ENCODE measurements around the gene CASZ1.

Gene CASZ1

DNA sequence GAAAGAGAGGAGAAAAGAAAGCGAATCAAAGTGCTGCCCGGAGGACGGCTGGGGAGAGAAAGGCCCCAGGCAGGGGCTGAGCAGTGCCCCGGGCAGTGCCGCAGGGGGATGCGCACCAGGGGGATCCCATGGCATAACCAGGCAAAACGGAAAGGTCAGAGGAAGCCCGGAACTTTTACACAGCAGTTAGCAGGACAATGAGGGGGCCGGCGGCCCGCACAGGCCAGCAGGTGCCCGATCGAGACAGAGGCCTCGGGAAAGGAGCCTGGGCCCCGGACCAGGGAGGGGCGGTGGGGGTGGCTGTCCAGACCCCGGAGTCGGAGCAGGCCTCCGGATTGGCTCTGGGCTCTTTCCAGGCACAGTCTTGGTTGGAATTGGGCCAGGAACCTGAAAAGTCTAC lies 86.8 kb downstream of the CASZ1 start:
- Mint-ChIP-seq H3K4me1 (peaks cover 33% of the 10 kb centered on the region), H3K36me3 (ENCODE audit: low read depth) (peaks cover 3% of the 10 kb centered on the region), H3K9me3 (no peaks in the 10 kb centered on the region), H3K4me3 (peak overlapping the region in 1 of 3 experiments; percentile 38), H3K27ac (no peak overlapping the region), H3K27me3 (ENCODE audit: low read depth) (peaks cover 88% of the 10 kb centered on the region)
- TF ChIP-seq, protein P1, sequence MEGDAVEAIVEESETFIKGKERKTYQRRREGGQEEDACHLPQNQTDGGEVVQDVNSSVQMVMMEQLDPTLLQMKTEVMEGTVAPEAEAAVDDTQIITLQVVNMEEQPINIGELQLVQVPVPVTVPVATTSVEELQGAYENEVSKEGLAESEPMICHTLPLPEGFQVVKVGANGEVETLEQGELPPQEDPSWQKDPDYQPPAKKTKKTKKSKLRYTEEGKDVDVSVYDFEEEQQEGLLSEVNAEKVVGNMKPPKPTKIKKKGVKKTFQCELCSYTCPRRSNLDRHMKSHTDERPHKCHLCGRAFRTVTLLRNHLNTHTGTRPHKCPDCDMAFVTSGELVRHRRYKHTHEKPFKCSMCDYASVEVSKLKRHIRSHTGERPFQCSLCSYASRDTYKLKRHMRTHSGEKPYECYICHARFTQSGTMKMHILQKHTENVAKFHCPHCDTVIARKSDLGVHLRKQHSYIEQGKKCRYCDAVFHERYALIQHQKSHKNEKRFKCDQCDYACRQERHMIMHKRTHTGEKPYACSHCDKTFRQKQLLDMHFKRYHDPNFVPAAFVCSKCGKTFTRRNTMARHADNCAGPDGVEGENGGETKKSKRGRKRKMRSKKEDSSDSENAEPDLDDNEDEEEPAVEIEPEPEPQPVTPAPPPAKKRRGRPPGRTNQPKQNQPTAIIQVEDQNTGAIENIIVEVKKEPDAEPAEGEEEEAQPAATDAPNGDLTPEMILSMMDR (IDR thresholded peaks at IDR 0.05; ENCODE audit: unreplicated experiment in 3 of 3), result no peak

DNA sequence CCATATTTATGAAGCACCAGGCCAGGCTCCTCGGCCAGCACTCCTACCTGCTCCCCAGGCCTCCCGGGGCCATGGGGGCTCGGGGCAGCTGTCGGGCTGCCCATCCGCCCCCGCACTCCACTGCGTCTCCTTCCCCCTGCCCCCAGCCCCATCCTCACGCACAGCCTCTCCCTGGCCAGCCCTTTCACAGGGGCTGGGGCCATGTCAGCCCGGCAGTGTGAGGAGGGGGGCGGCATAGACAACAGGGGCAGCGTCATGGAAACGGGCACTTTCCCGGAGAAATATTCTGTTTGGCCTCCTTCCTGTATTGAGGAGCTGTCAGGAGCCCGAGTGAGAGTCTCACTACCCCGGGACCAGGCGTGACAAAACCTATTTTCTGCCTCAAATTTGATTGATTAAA lies 87.3 kb downstream of the CASZ1 start:
- H3K9me3 Mint-ChIP-seq, result no peaks in the 10 kb centered on the region
- peaks cover 85% of the 10 kb centered on the region for H3K27me3 Mint-ChIP-seq (ENCODE audit: low read depth)
- peak overlapping the region in 1 of 3 experiments; percentile 38 for H3K4me3 Mint-ChIP-seq
- H3K27ac Mint-ChIP-seq, result no peak overlapping the region
- H3K36me3 Mint-ChIP-seq (ENCODE audit: low read depth), result peaks cover 3% of the 10 kb centered on the region
- peaks cover 34% of the 10 kb centered on the region for H3K4me1 Mint-ChIP-seq
- TF ChIP-seq, protein P1 (IDR thresholded peaks at IDR 0.05; ENCODE audit: unreplicated experiment in 3 of 3), result no peak

DNA sequence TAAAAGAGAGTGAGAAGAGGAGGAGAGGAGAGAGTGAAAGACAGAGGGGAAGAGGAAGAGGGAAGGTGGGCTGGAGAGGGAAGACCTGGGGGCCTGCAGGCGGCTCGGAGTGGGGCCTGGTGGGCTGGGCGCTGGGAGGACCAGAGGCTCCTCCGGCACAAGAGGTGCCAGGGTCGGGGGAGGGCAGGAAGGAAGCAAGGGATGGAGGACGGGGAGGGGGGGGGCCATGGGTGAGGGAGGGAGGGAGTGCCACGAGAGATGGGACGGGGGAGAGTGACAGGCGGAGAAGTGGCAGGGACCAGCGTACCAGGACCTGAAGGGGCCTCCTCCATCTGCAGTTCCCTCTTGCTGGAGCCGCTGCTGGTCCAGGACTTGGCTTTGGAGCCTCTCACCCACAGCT lies 87.7 kb downstream of the CASZ1 start:
- Mint-ChIP-seq H3K36me3 (ENCODE audit: low read depth) (peaks cover 3% of the 10 kb centered on the region), H3K4me1 (peaks cover 38% of the 10 kb centered on the region), H3K9me3 (no peaks in the 10 kb centered on the region), H3K27ac (no peak overlapping the region), H3K27me3 (ENCODE audit: low read depth) (peaks cover 85% of the 10 kb centered on the region), H3K4me3 (no peak overlapping the region)
- TF ChIP-seq, protein P1 (IDR thresholded peaks at IDR 0.05; ENCODE audit: unreplicated experiment in 3 of 3), result no peak

DNA sequence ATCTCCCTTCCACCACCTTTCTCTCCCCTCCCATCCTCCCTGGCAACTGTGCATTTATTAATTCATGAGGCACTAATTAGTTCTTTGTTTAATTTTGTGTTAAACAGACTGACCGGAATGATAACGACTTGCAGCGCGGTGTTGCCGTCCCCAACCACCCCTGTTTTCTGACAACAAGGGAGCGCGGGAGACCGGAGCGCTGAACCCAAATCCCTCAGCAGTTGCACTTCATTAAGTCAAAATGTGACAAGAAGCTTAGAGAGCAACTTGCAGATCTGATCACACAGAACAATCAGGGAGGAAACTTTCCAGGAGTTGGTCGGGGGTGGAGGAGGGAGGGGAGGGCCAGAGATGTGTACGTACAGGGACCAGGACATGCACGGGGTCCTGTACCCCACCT lies 89.2 kb downstream of the CASZ1 start:
- H3K27me3 Mint-ChIP-seq (ENCODE audit: low read depth), result peaks cover 87% of the 10 kb centered on the region
- TF ChIP-seq, protein P1 (IDR thresholded peaks at IDR 0.05; ENCODE audit: unreplicated experiment in 3 of 3), result no peak
- peak overlapping the region in 1 of 3 experiments; percentile 2 for H3K27ac Mint-ChIP-seq
- no peaks in the 10 kb centered on the region for H3K9me3 Mint-ChIP-seq
- H3K36me3 Mint-ChIP-seq (ENCODE audit: low read depth), result peaks cover 3% of the 10 kb centered on the region
- H3K4me3 Mint-ChIP-seq, result no peak overlapping the region
- H3K4me1 Mint-ChIP-seq, result peaks cover 33% of the 10 kb centered on the region

DNA sequence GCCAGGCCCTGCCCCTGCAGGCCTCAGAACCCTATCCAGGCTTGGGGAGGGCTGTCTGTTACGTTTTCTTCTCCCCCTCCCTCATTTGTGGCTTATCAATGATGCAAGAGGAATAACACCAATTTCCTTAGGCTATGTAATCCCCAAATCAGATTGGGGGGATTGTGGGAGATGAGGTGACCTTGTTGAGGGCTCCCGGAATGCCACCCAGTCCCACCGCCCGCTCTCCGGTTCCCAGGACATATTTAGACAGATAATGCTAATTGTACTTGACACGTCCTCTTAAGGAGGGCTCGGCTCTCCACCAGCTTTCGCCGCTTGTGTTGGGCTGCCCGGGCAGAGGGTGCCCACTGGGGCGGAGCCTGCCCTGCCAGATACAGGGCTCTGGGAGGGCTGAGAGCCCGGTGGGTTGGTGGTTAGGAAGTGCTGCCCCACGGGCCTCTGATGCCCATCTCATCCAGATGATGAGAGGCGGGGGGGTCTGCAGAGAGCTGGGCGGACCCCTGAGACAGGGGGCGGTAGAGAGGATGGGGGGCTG lies 90.0 kb downstream of the CASZ1 start:
- H3K9me3 Mint-ChIP-seq, result no peaks in the 10 kb centered on the region
- H3K27ac Mint-ChIP-seq, result no peak overlapping the region
- TF ChIP-seq, protein P1 (IDR thresholded peaks at IDR 0.05; ENCODE audit: unreplicated experiment in 3 of 3), result no peak
- H3K36me3 Mint-ChIP-seq (ENCODE audit: low read depth), result no peaks in the 10 kb centered on the region
- H3K4me3 Mint-ChIP-seq, result no peak overlapping the region
- peaks cover 88% of the 10 kb centered on the region for H3K27me3 Mint-ChIP-seq (ENCODE audit: low read depth)
- peaks cover 33% of the 10 kb centered on the region for H3K4me1 Mint-ChIP-seq

DNA sequence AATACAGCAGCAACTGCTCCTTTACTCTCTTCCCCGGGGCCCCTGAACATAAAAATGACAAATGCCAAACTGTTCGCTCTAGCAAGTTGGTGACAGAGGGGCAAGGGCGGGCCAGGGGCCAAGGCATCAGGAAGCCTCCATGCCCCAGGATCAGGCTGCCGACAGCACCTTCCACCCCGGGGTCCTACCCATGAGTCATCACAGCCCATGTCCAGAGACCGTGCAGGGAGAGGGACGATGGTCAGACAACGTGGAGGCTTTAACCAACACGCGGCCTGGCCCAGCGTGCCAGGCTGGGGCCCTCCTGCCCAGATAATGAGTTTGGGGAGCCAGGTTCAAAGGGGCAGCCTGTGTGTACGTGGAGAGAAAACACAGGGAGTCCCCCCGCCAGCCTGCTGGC lies 90.5 kb downstream of the CASZ1 start:
- TF ChIP-seq, protein P1 (IDR thresholded peaks at IDR 0.05; ENCODE audit: unreplicated experiment in 3 of 3), result no peak
- Mint-ChIP-seq H3K4me3 (no peak overlapping the region), H3K27ac (no peak overlapping the region), H3K4me1 (peaks cover 36% of the 10 kb centered on the region), H3K36me3 (ENCODE audit: low read depth) (no peaks in the 10 kb centered on the region), H3K9me3 (no peaks in the 10 kb centered on the region), H3K27me3 (ENCODE audit: low read depth) (peaks cover 89% of the 10 kb centered on the region)

Measured in nephron (organoid).